DOHH2 (cell line): Measurements from ENCODE around the gene CDH12.
"Not testable (repeated sequence)": the region's sequence is repeated elsewhere in the genome, so short reads cannot be mapped to it uniquely, and the experiment has no call there.

Experiments used
- H3F3A ChIP-seq: fragments of 200-600 bp; sonication (generic), shearing (Covaris generic); 2 replicates; pipeline ENCODE4 v1.6.0; 2016; ENCODE audit warnings: antibody characterized with exemption, mild to moderate bottlenecking; ENCODE audit not compliant: control insufficient read depth, insufficient read depth
- H3K27ac ChIP-seq: fragments of 200-600 bp; sonication (generic); 2 replicates; pipeline ENCODE4 v1.5.1; 2014; ENCODE audit warnings: low read depth, mild to moderate bottlenecking, low read length, moderate library complexity
- H3K27me3 ChIP-seq: fragments of 200-600 bp; sonication (generic); 2 replicates; pipeline ENCODE4 v1.6.1; 2014; ENCODE audit warnings: mild to moderate bottlenecking, low read length, mixed read lengths; ENCODE audit not compliant: control insufficient read depth
- H3K36me3 ChIP-seq: fragments of 200-600 bp; sonication (generic); 2 replicates; pipeline ENCODE4 v1.6.1; 2014; ENCODE audit warnings: mild to moderate bottlenecking, low read length, moderate library complexity, mixed read lengths; ENCODE audit not compliant: control insufficient read depth
- H3K4me1 ChIP-seq: fragments of 200-600 bp; sonication (generic); 2 replicates; pipeline ENCODE4 v1.6.1; 2014; ENCODE audit warnings: mild to moderate bottlenecking, low read length, mixed read lengths; ENCODE audit not compliant: control insufficient read depth
- H3K4me2 ChIP-seq: fragments of 200-600 bp; sonication (generic); 2 replicates; pipeline ENCODE4 v1.6.0; 2014; ENCODE audit warnings: mild to moderate bottlenecking, low read length, moderate library complexity
- H3K4me3 ChIP-seq: fragments of 200-600 bp; sonication (generic); 2 replicates; pipeline ENCODE4 v1.5.1; 2014; ENCODE audit warnings: mild to moderate bottlenecking, low read length, mixed read lengths
- H3K79me2 ChIP-seq: fragments of 200-600 bp; sonication (generic); 2 replicates; pipeline ENCODE4 v1.6.1; 2014; ENCODE audit warnings: mild to moderate bottlenecking, low read length, mixed read lengths; ENCODE audit not compliant: control insufficient read depth
- H3K9me2 ChIP-seq: fragments of 200-600 bp; sonication (generic); replicated peaks from 2 replicates; pipeline ENCODE4 v1.6.1; 2014; ENCODE audit warnings: mild to moderate bottlenecking, low read length, mixed read lengths; ENCODE audit not compliant: control insufficient read depth
- H3K9me3 ChIP-seq: fragments of 200-600 bp; sonication (generic); 2 replicates; pipeline ENCODE4 v1.6.1; 2014; ENCODE audit warnings: antibody characterized with exemption, low read length, mixed read lengths; ENCODE audit not compliant: control insufficient read depth, insufficient read depth
- H4K20me1 ChIP-seq: fragments of 200-600 bp; sonication (generic); 2 replicates; pipeline ENCODE4 v1.6.0; 2014; ENCODE audit warnings: low read depth, mild to moderate bottlenecking, antibody characterized with exemption, low read length, moderate library complexity; ENCODE audit not compliant: control insufficient read depth, insufficient read depth
- EZH2phosphoT487 ChIP-seq: fragments of 200-600 bp; sonication (generic); IDR thresholded peaks from 2 replicates; pipeline ENCODE4 v1.6.1; 2017; ENCODE audit warnings: borderline replicate concordance, mild to moderate bottlenecking, antibody characterized with exemption, low read length, moderate library complexity, mixed read lengths
- TF ChIP-seq, protein P1 (sequence below): fragments of 200-600 bp; sonication (generic); IDR thresholded peaks from one replicate; pipeline ENCODE4 v1.5.1; 2014; ENCODE audit warnings: antibody characterized with exemption, mild to moderate bottlenecking, low read depth, low read length; ENCODE audit not compliant: poor library complexity, severe bottlenecking

CDH12 gene

GRCh38 chr5:22887566-22887965, 34.4 kb upstream of the CDH12 start:
- Histone ChIP-seq H3K27me3 (no peaks in the 10 kb centered on the region), H3K4me1 (no peaks in the 10 kb centered on the region), H3K4me3 (no peak overlapping the region), H3K4me2 (no peak overlapping the region), H3K79me2 (no peaks in the 10 kb centered on the region), H3K27ac (no peak overlapping the region), H3K9me3 (no peaks in the 10 kb centered on the region), H3K9me2 (no peaks in the 10 kb centered on the region), H3F3A (no peaks in the 10 kb centered on the region), H3K36me3 (no peaks in the 10 kb centered on the region), H4K20me1 (no peaks in the 10 kb centered on the region)
- TF ChIP-seq, protein P1, sequence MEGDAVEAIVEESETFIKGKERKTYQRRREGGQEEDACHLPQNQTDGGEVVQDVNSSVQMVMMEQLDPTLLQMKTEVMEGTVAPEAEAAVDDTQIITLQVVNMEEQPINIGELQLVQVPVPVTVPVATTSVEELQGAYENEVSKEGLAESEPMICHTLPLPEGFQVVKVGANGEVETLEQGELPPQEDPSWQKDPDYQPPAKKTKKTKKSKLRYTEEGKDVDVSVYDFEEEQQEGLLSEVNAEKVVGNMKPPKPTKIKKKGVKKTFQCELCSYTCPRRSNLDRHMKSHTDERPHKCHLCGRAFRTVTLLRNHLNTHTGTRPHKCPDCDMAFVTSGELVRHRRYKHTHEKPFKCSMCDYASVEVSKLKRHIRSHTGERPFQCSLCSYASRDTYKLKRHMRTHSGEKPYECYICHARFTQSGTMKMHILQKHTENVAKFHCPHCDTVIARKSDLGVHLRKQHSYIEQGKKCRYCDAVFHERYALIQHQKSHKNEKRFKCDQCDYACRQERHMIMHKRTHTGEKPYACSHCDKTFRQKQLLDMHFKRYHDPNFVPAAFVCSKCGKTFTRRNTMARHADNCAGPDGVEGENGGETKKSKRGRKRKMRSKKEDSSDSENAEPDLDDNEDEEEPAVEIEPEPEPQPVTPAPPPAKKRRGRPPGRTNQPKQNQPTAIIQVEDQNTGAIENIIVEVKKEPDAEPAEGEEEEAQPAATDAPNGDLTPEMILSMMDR = no peak
- no peak for TF ChIP-seq EZH2phosphoT487

GRCh38 chr5:22858911-22859310, 5.8 kb upstream of the CDH12 start:
- not testable (repeated sequence) for H3K27ac ChIP-seq, H3K4me3 ChIP-seq, H4K20me1 ChIP-seq, H3K4me2 ChIP-seq, H3K4me1 ChIP-seq, H3K36me3 ChIP-seq, H3K79me2 ChIP-seq, H3F3A ChIP-seq, H3K27me3 ChIP-seq, H3K9me3 ChIP-seq, H3K9me2 ChIP-seq

GRCh38 chr5:22855824-22856223, 2.7 kb upstream of the CDH12 start:
- Histone ChIP-seq H3K79me2 (no peaks in the 10 kb centered on the region), H3K36me3 (no peaks in the 10 kb centered on the region), H3K4me3 (no peak overlapping the region), H3F3A (no peaks in the 10 kb centered on the region), H3K4me2 (no peak overlapping the region), H3K4me1 (no peaks in the 10 kb centered on the region), H3K27ac (no peak overlapping the region), H3K9me2 (no peaks in the 10 kb centered on the region), H3K9me3 (no peaks in the 10 kb centered on the region), H3K27me3 (no peaks in the 10 kb centered on the region), H4K20me1 (no peaks in the 10 kb centered on the region)
- TF ChIP-seq EZH2phosphoT487 = no peak
- TF ChIP-seq, protein P1 = no peak

DNA sequence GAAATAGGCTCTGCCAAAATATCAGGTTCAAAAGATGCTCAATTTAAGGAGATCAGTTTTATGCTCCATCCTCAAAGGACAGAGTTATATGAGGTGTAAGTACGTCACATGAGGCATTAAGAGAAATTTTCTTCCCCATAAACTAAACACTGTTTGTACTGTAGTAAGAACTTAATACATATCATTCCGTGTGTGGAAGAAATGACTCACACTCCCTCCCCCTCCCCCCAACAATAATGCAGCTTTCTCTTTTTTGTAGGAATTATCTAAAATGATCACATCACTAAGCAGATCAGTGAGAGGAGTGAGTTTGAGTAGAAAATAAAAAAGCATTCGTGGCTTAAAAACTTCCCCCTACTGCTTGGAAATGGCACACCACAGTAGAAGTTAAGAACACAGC, 2.2 kb downstream of the CDH12 start:
- no peaks in the 10 kb centered on the region for H3K36me3 ChIP-seq
- no peaks in the 10 kb centered on the region for H3K79me2 ChIP-seq
- H4K20me1 ChIP-seq = no peaks in the 10 kb centered on the region
- H3K9me3 ChIP-seq = no peaks in the 10 kb centered on the region
- no peak overlapping the region for H3K4me3 ChIP-seq
- H3K27ac ChIP-seq = no peak overlapping the region
- no peak for TF ChIP-seq EZH2phosphoT487
- TF ChIP-seq, protein P1 = no peak
- H3K4me2 ChIP-seq = no peak overlapping the region
- no peaks in the 10 kb centered on the region for H3K9me2 ChIP-seq
- no peaks in the 10 kb centered on the region for H3K27me3 ChIP-seq
- H3F3A ChIP-seq = no peaks in the 10 kb centered on the region
- H3K4me1 ChIP-seq = no peaks in the 10 kb centered on the region
